K562 (cell line): ENCODE measurements around the gene AP1G1. TPM values are rescaled to one million over a fixed set of nuclear protein-coding genes. Genes with fewer than 3 reads are reported as not detected.

Source experiments
- ARHGAP35 ChIP-seq: fragments of 450-650 bp; IDR thresholded peaks from 2 replicates; pipeline ENCODE4 v1.6.1; 2018; ENCODE audit not compliant: partially characterized antibody
- CBFA2T2 ChIP-seq: fragments of 450-650 bp; conservative IDR thresholded peaks from 2 replicates; pipeline ENCODE4 v1.6.1; 2017; ENCODE audit warnings: mild to moderate bottlenecking
- CREM ChIP-seq: IDR thresholded peaks from 2 replicates; pipeline ENCODE4 v1.6.1; 2014; ENCODE audit warnings: antibody characterized with exemption, low read depth
- EWSR1 ChIP-seq: fragments of 450-650 bp; IDR thresholded peaks from 2 replicates; pipeline ENCODE4 v1.6.1; 2018; ENCODE audit warnings: borderline replicate concordance, mild to moderate bottlenecking, low read depth, moderate library complexity; ENCODE audit not compliant: partially characterized antibody
- FOXP1 ChIP-seq: sonication (generic); formaldehyde crosslinking; IDR thresholded peaks from 2 replicates; pipeline ENCODE4 v1.8.0; 2022; ENCODE audit warnings: mild to moderate bottlenecking, missing genetic modification reagents
- GTF2E2 ChIP-seq: fragments of 200-800 bp; sonication (Bioruptor generic); IDR thresholded peaks from 2 replicates; pipeline ENCODE4 v1.6.1; 2016; ENCODE audit warnings: missing genetic modification characterization, missing compliant biosample characterization
- IRF2 ChIP-seq: sonication (generic); formaldehyde crosslinking; IDR thresholded peaks from 2 replicates; pipeline ENCODE4 v1.8.1; 2022; ENCODE audit warnings: mild to moderate bottlenecking, missing genetic modification reagents
- KLF13 ChIP-seq: fragments of 450-650 bp; IDR thresholded peaks from 2 replicates; pipeline ENCODE4 v1.6.1; 2016; ENCODE audit warnings: missing genetic modification characterization, low read depth, mild to moderate bottlenecking, missing compliant biosample characterization, moderate library complexity, borderline replicate concordance
- RBFOX2 ChIP-seq: fragments of 200-400 bp; formaldehyde crosslinking; IDR thresholded peaks from 2 replicates; pipeline ENCODE4 v1.6.1; 2017; ENCODE audit warnings: low read depth, mild to moderate bottlenecking, low read length, moderate library complexity
- SAFB2 ChIP-seq: fragments of 200-400 bp; formaldehyde crosslinking; IDR thresholded peaks from 2 replicates; pipeline ENCODE4 v1.6.1; 2018; ENCODE audit warnings: borderline replicate concordance, low read length, low read depth, moderate library complexity; ENCODE audit not compliant: severe bottlenecking
- SREBF1 ChIP-seq: fragments of 150-350 bp; IDR thresholded peaks from 2 replicates; pipeline ENCODE4 v1.6.1; 2014; ENCODE audit warnings: antibody characterized with exemption, low read depth, low read length, borderline replicate concordance
- TAL1 ChIP-seq: fragments of 450-650 bp; IDR thresholded peaks from 2 replicates; pipeline ENCODE4 v1.6.1; 2016; ENCODE audit warnings: mild to moderate bottlenecking
- ZNF212 ChIP-seq: fragments of 450-650 bp; formaldehyde crosslinking; IDR thresholded peaks from 2 replicates; pipeline ENCODE4 v1.4.0; 2020; ENCODE audit warnings: mild to moderate bottlenecking
- ZNF263 ChIP-seq: sonication (generic); formaldehyde crosslinking; IDR thresholded peaks from 2 replicates; pipeline ENCODE4 v1.8.0; 2022; ENCODE audit warnings: mild to moderate bottlenecking, missing genetic modification reagents, borderline replicate concordance
- ZNF282 ChIP-seq: sonication (generic); formaldehyde crosslinking; IDR thresholded peaks from 2 replicates; pipeline ENCODE4 v1.8.1; 2023; ENCODE audit warnings: missing genetic modification reagents
- ZSCAN32 ChIP-seq: fragments of 450-650 bp; formaldehyde crosslinking; IDR thresholded peaks from 2 replicates; pipeline ENCODE4 v1.4.0; 2020; ENCODE audit warnings: mild to moderate bottlenecking, moderate library complexity
- ZZZ3 ChIP-seq: fragments of 450-650 bp; IDR thresholded peaks from 2 replicates; pipeline ENCODE4 v1.6.1; 2016; ENCODE audit warnings: antibody characterized with exemption, mild to moderate bottlenecking, moderate library complexity
- polyA plus RNA-seq, 8 experiments: library from polyadenylated mRNA; depleted of rRNA in 4 of 8; stranded (reverse) in 5 of 8; unstranded in 3 of 8; fragments of >200 nt; fragmentation: Nextera tagmentation in 2 of 8; fragmentation: Illumina TruSeq in 1 of 8; extraction: Ambion mirVana in 2 of 8; extraction: Trizol in 1 of 8; gene quantifications; 2 replicates each; pipeline versions ENCODE4 v1.2.1 to v1.2.3, GENCODE V29; 2011 to 2014; ENCODE audit warnings: inconsistent platforms in 1 of 8, missing spikeins in 1 of 8
- total RNA-seq, 7 experiments: library from RNA; depleted of rRNA in 6 of 7; stranded (reverse); fragments of >200 nt in 6 of 7; fragmentation: Illumina TruSeq in 2 of 7; extraction: Trizol in 2 of 7; gene quantifications; 2 replicates each; pipeline versions ENCODE4 v1.2.1 to v1.2.3, GENCODE V29; 2011 to 2021; ENCODE audit warnings: low replicate concordance in 1 of 7
- TF ChIP-seq, protein P1 (sequence below), 2 experiments: IDR thresholded peaks; 2 replicates each; pipeline ENCODE4 v1.6.1; 2011; ENCODE audit warnings: borderline replicate concordance in 1 of 2, control low read depth in 1 of 2, low read depth in 1 of 2, low read length in 1 of 2, mild to moderate bottlenecking in 1 of 2, mixed read lengths in 1 of 2, moderate library complexity in 1 of 2; ENCODE audit not compliant: insufficient read depth in 1 of 2, insufficient read length in 1 of 2, poor library complexity in 1 of 2, severe bottlenecking in 1 of 2; ENCODE audit errors: extremely low read depth in 1 of 2
- TF ChIP-seq, protein P2 (sequence below): fragments of 450-650 bp; IDR thresholded peaks from 2 replicates; pipeline ENCODE4 v1.7.1; 2018; ENCODE audit warnings: mild to moderate bottlenecking, low read depth; ENCODE audit not compliant: partially characterized antibody
- TF ChIP-seq, protein P3 (sequence below): sonication (generic); formaldehyde crosslinking; IDR thresholded peaks from 2 replicates; pipeline ENCODE4 v1.8.0; 2022; ENCODE audit warnings: mild to moderate bottlenecking, missing genetic modification reagents
- TF ChIP-seq, protein P4 (sequence below): fragments of 450-650 bp; IDR thresholded peaks from 2 replicates; pipeline ENCODE4 v1.6.1; 2018; ENCODE audit warnings: mild to moderate bottlenecking, low read depth; ENCODE audit not compliant: partially characterized antibody

The AP1G1 gene
- total and polyA plus RNA-seq, 9 of the 15 experiments (the other 6 are each of a cell fraction or from before 2014, with no cell fraction given) = 7.0 to 59.2 (median 42.0) TPM

DNA sequence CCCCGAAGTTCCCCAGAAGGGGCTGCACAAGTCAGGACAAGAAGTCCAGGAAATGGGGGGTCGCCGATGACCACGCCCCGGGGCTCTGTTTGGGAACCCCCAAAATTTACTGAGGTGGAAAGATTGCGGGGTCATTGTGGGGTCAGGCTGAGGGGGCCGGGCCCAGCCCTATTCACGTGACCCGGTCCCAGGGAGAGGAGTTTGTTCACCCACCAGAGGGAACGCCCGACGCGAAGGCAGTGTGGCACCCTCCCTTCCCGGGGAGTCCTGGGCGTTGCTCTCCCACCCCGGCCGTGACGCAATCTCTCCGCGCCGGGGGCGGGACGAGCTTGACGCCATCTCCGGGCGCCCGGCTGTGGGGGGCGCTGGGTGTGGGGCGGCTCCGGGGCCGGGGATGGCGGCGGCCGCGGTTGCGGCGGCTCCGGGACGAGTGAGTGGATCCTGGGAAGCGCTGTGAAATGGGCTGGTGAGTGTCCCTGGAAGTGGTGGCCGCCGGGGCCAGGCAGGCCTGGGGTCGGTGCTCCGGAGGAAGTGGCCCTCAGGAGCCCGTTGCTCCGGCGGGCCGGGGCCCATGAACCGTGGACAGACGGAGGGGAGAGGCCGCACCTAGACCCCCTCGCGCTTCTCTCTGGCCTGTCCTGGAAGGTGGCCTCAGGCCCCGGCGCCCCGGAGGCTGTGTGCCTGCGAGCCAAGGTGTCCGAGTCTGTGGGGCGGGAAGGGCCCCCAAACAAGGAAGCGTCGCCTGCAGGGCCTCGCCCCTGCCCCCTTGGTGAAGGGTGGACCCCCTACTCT, 37.2 kb upstream of the AP1G1 start, which contains the start of gene ATXN1L (continued):
- TF ChIP-seq IRF2 (CRISPR knock-in tag) = 0 out of 2 replicates have a peak, but pooled peaks have one; percentile 33
- no peak for TF ChIP-seq SAFB2
- no peak; the same call in 1 of the 2 replicates for TF ChIP-seq ZNF263 (CRISPR knock-in tag)
- TF ChIP-seq CREM = peak; percentile 100
- TF ChIP-seq, protein P1, sequence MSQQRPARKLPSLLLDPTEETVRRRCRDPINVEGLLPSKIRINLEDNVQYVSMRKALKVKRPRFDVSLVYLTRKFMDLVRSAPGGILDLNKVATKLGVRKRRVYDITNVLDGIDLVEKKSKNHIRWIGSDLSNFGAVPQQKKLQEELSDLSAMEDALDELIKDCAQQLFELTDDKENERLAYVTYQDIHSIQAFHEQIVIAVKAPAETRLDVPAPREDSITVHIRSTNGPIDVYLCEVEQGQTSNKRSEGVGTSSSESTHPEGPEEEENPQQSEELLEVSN (IDR thresholded peaks at IDR 0.05; ENCODE audit: borderline replicate concordance in 1 of 2, extremely low read depth in 1 of 2, insufficient read depth in 1 of 2, insufficient read length in 1 of 2, low read depth in 1 of 2, low read length in 1 of 2, poor library complexity in 1 of 2, severe bottlenecking in 1 of 2) = peak in 1 of 2 experiments; percentile 44
- peak; percentile 94 for TF ChIP-seq RBFOX2
- 0 out of 2 replicates have a peak, but pooled peaks have one; percentile 12 for TF ChIP-seq CBFA2T2
- 0 out of 2 replicates have a peak, but pooled peaks have one; percentile 56 for TF ChIP-seq KLF13
- TF ChIP-seq, protein P2, sequence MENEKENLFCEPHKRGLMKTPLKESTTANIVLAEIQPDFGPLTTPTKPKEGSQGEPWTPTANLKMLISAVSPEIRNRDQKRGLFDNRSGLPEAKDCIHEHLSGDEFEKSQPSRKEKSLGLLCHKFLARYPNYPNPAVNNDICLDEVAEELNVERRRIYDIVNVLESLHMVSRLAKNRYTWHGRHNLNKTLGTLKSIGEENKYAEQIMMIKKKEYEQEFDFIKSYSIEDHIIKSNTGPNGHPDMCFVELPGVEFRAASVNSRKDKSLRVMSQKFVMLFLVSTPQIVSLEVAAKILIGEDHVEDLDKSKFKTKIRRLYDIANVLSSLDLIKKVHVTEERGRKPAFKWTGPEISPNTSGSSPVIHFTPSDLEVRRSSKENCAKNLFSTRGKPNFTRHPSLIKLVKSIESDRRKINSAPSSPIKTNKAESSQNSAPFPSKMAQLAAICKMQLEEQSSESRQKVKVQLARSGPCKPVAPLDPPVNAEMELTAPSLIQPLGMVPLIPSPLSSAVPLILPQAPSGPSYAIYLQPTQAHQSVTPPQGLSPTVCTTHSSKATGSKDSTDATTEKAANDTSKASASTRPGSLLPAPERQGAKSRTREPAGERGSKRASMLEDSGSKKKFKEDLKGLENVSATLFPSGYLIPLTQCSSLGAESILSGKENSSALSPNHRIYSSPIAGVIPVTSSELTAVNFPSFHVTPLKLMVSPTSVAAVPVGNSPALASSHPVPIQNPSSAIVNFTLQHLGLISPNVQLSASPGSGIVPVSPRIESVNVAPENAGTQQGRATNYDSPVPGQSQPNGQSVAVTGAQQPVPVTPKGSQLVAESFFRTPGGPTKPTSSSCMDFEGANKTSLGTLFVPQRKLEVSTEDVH = peak; percentile 80
- no peak for TF ChIP-seq ZZZ3
- TF ChIP-seq ZNF282 (CRISPR knock-in tag) = 0 out of 2 replicates have a peak, but pooled peaks have one; percentile 16
- TF ChIP-seq SREBF1 = no peak
- TF ChIP-seq ZSCAN32 = peak; percentile 11; the same call in 1 of the 2 replicates
- TF ChIP-seq, protein P3, sequence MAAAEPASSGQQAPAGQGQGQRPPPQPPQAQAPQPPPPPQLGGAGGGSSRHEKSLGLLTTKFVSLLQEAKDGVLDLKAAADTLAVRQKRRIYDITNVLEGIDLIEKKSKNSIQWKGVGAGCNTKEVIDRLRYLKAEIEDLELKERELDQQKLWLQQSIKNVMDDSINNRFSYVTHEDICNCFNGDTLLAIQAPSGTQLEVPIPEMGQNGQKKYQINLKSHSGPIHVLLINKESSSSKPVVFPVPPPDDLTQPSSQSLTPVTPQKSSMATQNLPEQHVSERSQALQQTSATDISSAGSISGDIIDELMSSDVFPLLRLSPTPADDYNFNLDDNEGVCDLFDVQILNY (CRISPR knock-in tag) = no peak
- no peak for TF ChIP-seq EWSR1
- peak; percentile 68; the same call in 1 of the 2 replicates for TF ChIP-seq GTF2E2 (tag)
- TF ChIP-seq, protein P4, sequence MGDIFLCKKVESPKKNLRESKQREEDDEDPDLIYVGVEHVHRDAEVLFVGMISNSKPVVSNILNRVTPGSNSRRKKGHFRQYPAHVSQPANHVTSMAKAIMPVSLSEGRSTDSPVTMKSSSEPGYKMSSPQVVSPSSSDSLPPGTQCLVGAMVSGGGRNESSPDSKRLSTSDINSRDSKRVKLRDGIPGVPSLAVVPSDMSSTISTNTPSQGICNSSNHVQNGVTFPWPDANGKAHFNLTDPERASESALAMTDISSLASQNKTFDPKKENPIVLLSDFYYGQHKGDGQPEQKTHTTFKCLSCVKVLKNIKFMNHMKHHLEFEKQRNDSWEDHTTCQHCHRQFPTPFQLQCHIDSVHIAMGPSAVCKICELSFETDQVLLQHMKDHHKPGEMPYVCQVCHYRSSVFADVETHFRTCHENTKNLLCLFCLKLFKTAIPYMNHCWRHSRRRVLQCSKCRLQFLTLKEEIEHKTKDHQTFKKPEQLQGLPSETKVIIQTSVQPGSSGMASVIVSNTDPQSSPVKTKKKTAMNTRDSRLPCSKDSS = no peak
- no peak for TF ChIP-seq ZNF212 (CRISPR knock-in tag)
- TF ChIP-seq FOXP1 (CRISPR knock-in tag) = peak; percentile 72; the same call in 1 of the 2 replicates
- TF ChIP-seq TAL1 = no peak
- TF ChIP-seq ARHGAP35 = no peak
